Lower lobe of right lung (tissue), 2 donors: ENCODE measurements around the gene SNX1. TPM values are rescaled to one million over a fixed set of nuclear protein-coding genes. Genes with fewer than 3 reads are reported as not detected.
"Not testable (repeated sequence)": the region's sequence is repeated elsewhere in the genome, so short reads cannot be mapped to it uniquely, and the experiment has no call there.

Experiments
- ATAC-seq, 2 donors: fragments of 200-7000 bp; cut with Tn5 transposase; one replicate each; pipeline ENCODE4 v1.9.1; 2020 to 2022; ENCODE audit warnings: mild to moderate bottlenecking in 2 of 2, moderate library complexity in 2 of 2
- DNase-seq: peaks from one replicate; pipeline ENCODE4 v3.0.0-alpha.2; 2020
- H3K27ac ChIP-seq: fragments of 200-600 bp; one replicate; pipeline ENCODE4 v1.8.0; 2022
- H3K27me3 ChIP-seq: fragments of 200-600 bp; one replicate; pipeline ENCODE4 v1.8.0; 2022; ENCODE audit warnings: low read depth
- H3K36me3 ChIP-seq: fragments of 200-600 bp; one replicate; pipeline ENCODE4 v1.8.0; 2022; ENCODE audit warnings: mild to moderate bottlenecking
- H3K4me1 ChIP-seq: fragments of 200-600 bp; one replicate; pipeline ENCODE4 v1.8.0; 2022
- H3K4me3 ChIP-seq: fragments of 200-600 bp; one replicate; pipeline ENCODE4 v1.8.0; 2022; ENCODE audit warnings: mild to moderate bottlenecking
- H3K9me3 ChIP-seq: fragments of 200-600 bp; one replicate; pipeline ENCODE4 v1.8.0; 2022
- CTCF ChIP-seq: fragments of 200-600 bp; IDR thresholded peaks from one replicate; pipeline ENCODE4 v1.8.0; 2022; ENCODE audit warnings: antibody characterized with exemption, mild to moderate bottlenecking
- intact Hi-C: fragments of 100-400 bp; cut with DNase I; formaldehyde crosslinking; loops from one replicate; pipeline ENCODE4 v1.11.0; 2022
- total RNA-seq: library from RNA; stranded (reverse); fragmentation: NEBNext Ultra II Directional; extraction: Animal tissue kit (Norgen Biotek cat#: 25700); gene quantifications from one replicate; pipeline ENCODE4 v1.2.1, GENCODE V29; 2021
- donor health status: DM: no; HTN: yes; CAD: no; lungs with severe emphysema.

The SNX1 gene
- total RNA-seq, 1 donor from 2014 or later = 157 TPM

DNA sequence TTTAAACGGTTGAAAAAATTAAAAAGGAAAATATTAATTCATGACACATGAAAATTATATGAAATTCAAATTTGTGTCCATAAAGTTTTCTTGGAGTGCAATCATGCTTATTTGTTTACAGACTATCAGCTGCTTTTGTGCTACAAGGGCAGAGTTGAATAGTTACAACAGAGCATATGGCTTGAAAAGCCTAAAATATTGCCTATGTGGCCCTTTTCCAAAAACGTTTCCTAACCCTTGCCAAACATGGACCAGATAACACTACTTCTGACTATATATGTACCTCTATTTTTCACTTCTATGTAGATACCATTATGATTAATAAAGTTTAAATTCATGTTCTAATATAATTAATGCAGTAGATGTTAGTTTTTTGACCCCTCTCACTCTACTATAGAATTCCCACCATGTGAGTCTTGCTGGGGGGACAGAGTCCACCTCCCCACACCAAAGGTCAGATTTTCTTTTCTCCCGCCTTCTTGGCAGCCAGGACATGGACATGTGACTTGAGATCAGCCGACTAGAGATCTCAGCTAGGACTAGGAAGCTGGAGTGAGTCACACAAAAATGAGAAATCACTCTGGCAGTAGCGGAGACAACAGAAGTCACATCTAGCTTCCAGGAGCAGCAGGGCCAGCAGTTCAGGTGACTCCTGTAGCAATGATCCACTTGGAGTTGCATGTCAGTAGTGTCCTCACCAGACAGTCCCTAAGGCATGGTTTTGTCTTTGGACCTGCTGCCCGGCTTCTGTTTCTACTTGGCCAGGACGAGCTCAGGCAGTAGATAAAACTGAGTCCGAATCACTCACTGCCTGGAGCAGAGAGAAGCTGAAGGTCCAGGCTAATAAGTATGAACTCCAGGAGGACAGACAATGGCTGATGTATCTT, 24.6 kb upstream of the SNX1 start:
- no peaks in the 10 kb centered on the region for H3K27me3 ChIP-seq
- no peaks in the 10 kb centered on the region for H3K9me3 ChIP-seq
- no peak for TF ChIP-seq CTCF
- ATAC-seq (peak; percentile 60 to 66), DNase-seq (no peak)
- peaks cover 25% of the 10 kb centered on the region for H3K36me3 ChIP-seq
- H3K4me1 ChIP-seq = peaks cover 52% of the 10 kb centered on the region
- peak overlapping the region; percentile 48 for H3K27ac ChIP-seq
- intact Hi-C loops = loop anchor here (10.0 kb wide), 1 partner anchor 316 kb away; no protein-coding TSS in a partner anchor
- no peak overlapping the region for H3K4me3 ChIP-seq

DNA sequence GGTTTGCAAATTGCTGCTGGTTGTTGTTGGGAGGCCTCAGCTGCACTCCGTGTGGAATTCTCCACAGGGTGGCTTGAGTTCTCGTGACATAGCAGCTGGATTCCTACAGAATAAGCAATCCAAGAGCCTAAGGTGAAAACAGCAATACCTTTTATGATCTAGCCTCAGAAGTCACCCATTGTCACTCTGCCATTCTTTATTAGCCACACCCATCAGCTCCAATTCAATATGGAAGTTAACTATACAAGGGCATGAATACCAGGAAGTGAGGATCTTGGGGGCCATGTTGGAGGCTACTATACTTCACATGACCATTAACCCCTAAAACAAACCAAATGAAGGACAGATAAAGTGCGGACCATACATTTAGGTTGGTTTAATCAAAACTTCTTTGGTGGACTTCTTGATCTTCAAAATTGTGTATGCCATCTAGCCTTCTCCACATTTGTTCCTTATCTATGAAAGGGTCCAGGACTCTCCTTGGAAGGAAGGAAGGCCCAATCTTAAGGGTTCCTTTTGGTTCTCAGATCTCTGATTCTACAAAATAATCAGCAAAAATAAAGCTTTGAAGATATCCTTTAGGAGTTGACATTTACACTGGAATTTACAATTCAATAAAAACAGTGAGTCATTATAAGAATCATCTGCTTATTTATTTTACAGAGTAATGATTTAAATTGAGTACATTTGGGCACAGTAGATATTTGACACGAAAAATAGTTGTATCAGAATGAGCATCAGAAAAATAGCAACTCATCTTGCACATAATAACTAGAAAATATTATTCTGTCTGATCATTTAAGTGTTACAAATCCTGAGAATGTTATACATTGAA, 23.6 kb upstream of the SNX1 start:
- peaks cover 52% of the 10 kb centered on the region for H3K4me1 ChIP-seq
- no peak for DNase-seq

DNA sequence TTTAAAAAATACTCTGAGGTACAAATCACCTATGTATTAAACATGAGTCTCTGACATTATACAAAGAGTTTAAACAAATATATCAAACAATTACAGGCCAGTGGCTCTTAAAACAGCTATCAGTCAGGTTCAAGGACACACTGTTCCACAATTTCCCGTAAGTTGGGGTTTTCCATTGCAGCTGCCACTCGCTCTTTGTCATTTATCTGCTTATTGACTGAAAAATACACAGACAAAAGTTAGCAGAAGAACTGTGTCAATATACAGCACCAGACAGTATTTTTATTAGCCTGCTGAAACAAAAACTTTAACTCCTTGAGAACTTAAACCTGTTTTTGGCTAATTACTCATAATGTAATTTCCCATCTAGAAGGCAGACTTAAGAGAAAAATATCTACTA, 23.0 kb upstream of the SNX1 start:
- no peaks in the 10 kb centered on the region for H3K9me3 ChIP-seq
- no peak overlapping the region for H3K4me3 ChIP-seq
- no peak for TF ChIP-seq CTCF
- intact Hi-C loops = loop anchor here (10.0 kb wide), 1 partner anchor 318 kb away; no protein-coding TSS in a partner anchor
- no peak for DNase-seq
- H3K4me1 ChIP-seq = peaks cover 46% of the 10 kb centered on the region
- peak in 1 of 2 donors; percentile 54 for ATAC-seq
- peaks cover 25% of the 10 kb centered on the region for H3K36me3 ChIP-seq
- H3K27me3 ChIP-seq = no peaks in the 10 kb centered on the region
- H3K27ac ChIP-seq = no peak overlapping the region

More for the DNA sequence above, 23.6 kb upstream of the SNX1 start:
- H3K9me3 ChIP-seq = no peaks in the 10 kb centered on the region
- TF ChIP-seq CTCF = no peak
- intact Hi-C loops = loop anchor here (10.0 kb wide), 1 partner anchor 317 kb away; no protein-coding TSS in a partner anchor
- ATAC-seq = no peak
- H3K27me3 ChIP-seq = no peaks in the 10 kb centered on the region
- peak overlapping the region; percentile 48 for H3K27ac ChIP-seq
- no peak overlapping the region for H3K4me3 ChIP-seq
- peaks cover 25% of the 10 kb centered on the region for H3K36me3 ChIP-seq

GRCh38 chr15:64073496-64073895, 22.3 kb upstream of the SNX1 start:
- ATAC-seq, H3K27ac ChIP-seq, H3K9me3 ChIP-seq, H3K27me3 ChIP-seq, H3K4me3 ChIP-seq, DNase-seq: not testable (repeated sequence)
- H3K4me1 ChIP-seq = peaks cover 44% of the 10 kb centered on the region
- intact Hi-C loops = loop anchor here (10.0 kb wide), 1 partner anchor 319 kb away; no protein-coding TSS in a partner anchor
- peaks cover 25% of the 10 kb centered on the region for H3K36me3 ChIP-seq

DNA sequence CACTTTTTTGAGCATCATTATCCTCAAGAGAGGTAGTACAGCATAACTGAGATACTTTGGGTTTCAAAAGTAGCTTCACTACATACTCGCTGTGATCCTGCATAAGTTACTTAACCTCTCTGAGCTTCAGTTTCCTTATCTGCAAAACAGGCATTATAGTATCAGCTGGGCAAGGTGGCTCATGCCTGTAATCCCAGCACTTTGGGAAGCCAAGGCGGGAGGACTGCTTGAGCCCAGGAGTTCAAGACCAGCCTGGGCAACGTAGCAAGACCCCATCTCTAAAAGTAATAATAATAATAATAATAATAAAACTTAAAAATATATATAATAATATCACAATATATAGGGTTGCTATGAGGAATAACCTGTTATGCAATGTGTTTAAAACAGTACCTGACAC, 13.0 kb upstream of the SNX1 start:
- ATAC-seq = no peak
- no peaks in the 10 kb centered on the region for H3K27me3 ChIP-seq
- no peak for DNase-seq
- intact Hi-C loops = no loop called here
- no peaks in the 10 kb centered on the region for H3K4me1 ChIP-seq
- no peak for TF ChIP-seq CTCF
- H3K36me3 ChIP-seq = peaks cover 69% of the 10 kb centered on the region
- H3K9me3 ChIP-seq = no peaks in the 10 kb centered on the region
- H3K27ac ChIP-seq = no peak overlapping the region
- no peak overlapping the region for H3K4me3 ChIP-seq
